PC-9 (cell line): Measurements from ENCODE around the gene CCDC170.

Source experiments
- CTCF ChIP-seq: fragments of 200-600 bp; sonication (generic); conservative IDR thresholded peaks from 2 replicates; pipeline ENCODE4 v1.6.1; 2017; ENCODE audit warnings: mixed run types, antibody characterized with exemption, mild to moderate bottlenecking, moderate library complexity
- EZH2 ChIP-seq: fragments of 200-600 bp; sonication (generic); IDR thresholded peaks from 2 replicates; pipeline ENCODE4 v1.8.0; 2017; ENCODE audit warnings: antibody characterized with exemption, low read depth

GRCh38 chr6:151627689-151628444 lies 134.1 kb downstream of the CCDC170 start:
- no peak for TF ChIP-seq CTCF
- no peak for TF ChIP-seq EZH2
